ENCODE results near the gene CCAR1. TPM values are rescaled to one million over a fixed set of nuclear protein-coding genes. Genes with fewer than 3 reads are reported as not detected.
"Not testable (repeated sequence)": the region's sequence is repeated elsewhere in the genome, so short reads cannot be mapped to it uniquely, and the experiment has no call there.

Gene CCAR1
- total RNA-seq, 2 donors from 2014 or later, result 30.9 to 68.6 TPM

DNA sequence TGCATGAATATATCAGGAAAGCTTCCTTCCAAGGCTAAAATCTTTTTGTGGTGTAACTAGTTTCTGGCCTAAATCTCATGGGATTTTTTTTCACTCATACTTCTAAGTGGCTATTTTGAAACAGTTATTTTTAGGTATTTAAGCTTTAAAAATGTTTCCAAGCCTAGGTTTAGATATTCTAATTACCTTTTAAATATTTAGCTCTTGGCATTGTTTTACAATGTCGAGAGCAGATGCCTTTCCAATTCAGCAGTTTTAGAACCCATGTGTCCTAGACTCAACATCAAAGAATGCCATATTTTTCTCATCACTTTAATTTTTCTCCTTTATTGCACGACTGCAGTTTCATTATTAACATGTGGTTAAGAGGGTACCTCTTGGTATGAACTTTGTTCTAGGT, 79.2 kb downstream of the CCAR1 start:
- Histone ChIP-seq H3K36me3 (replicated peaks in 1 of 2; ENCODE audit: insufficient read depth in 1 of 2, low read depth in 2 of 2) (no peaks in the 10 kb centered on the region), H3K27ac (no peak overlapping the region), H3K4me1 (no peaks in the 10 kb centered on the region), H3K4me3 (no peak overlapping the region), H3K9me3 (no peaks in the 10 kb centered on the region), H3K27me3 (no peaks in the 10 kb centered on the region)
- no peak for DNase-seq
- no peak for ATAC-seq
- 82 to 89% methylated on average over 2 of the region's 2 CpGs for WGBS, 2 donors
- TF ChIP-seq POLR2A (IDR thresholded peaks at IDR 0.05), result no peak
- TF ChIP-seq, protein P1, sequence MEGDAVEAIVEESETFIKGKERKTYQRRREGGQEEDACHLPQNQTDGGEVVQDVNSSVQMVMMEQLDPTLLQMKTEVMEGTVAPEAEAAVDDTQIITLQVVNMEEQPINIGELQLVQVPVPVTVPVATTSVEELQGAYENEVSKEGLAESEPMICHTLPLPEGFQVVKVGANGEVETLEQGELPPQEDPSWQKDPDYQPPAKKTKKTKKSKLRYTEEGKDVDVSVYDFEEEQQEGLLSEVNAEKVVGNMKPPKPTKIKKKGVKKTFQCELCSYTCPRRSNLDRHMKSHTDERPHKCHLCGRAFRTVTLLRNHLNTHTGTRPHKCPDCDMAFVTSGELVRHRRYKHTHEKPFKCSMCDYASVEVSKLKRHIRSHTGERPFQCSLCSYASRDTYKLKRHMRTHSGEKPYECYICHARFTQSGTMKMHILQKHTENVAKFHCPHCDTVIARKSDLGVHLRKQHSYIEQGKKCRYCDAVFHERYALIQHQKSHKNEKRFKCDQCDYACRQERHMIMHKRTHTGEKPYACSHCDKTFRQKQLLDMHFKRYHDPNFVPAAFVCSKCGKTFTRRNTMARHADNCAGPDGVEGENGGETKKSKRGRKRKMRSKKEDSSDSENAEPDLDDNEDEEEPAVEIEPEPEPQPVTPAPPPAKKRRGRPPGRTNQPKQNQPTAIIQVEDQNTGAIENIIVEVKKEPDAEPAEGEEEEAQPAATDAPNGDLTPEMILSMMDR (IDR thresholded peaks at IDR 0.05), result no peak
- intact Hi-C loops (cut with DNase I), result no loop called here

DNA sequence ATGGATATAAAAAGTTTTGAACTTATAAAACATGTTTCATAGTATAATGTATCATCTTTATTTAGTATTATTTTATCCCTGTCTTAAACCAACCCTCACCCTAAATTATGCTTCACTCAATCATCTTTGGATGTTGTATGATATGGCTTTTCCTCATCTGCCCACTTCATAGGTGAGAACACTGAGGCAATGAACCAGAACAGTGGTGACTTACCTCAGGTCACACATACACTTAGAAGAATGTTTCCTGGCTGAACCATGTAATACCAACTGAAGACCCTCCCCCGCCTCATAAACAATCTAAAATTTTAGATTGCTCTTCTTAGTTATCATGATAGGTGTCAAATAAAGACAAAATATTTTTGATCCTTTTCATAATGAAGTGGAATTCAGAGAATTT, 83.7 kb downstream of the CCAR1 start:
- intact Hi-C loops (cut with DNase I), result no loop called here
- DNase-seq (no peak), ATAC-seq (no peak)
- WGBS, 2 donors, result 100% methylated on average over 1 of the region's 1 CpG
- Histone ChIP-seq H3K27me3 (no peaks in the 10 kb centered on the region), H3K36me3 (replicated peaks in 1 of 2; ENCODE audit: insufficient read depth in 1 of 2, low read depth in 2 of 2) (no peaks in the 10 kb centered on the region), H3K27ac (no peak overlapping the region), H3K9me3 (no peaks in the 10 kb centered on the region), H3K4me3 (no peak overlapping the region), H3K4me1 (no peaks in the 10 kb centered on the region)
- TF ChIP-seq, protein P1 (IDR thresholded peaks at IDR 0.05), result no peak

DNA sequence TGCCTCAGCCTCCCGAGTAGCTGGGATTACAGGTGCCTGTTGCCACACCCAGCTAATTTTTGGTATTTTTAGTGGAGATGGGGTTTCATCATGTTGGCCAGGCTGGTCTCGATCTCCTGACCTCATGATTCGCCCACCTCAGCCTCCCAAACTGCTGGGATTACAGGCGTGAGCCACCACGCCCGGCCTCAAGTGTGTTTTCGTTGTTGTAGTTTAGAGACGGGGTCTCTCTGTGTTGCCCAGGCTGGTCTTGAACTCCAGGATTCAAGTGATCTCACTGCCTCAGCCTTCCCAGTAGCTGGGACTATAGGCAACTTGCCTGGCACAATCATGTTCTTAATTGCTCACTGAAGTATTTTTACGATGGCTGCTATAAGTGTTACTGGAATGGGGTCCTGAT, 89.8 kb downstream of the CCAR1 start:
- H3K4me1 ChIP-seq; H3K4me3 ChIP-seq; H3K27ac ChIP-seq; H3K9me3 ChIP-seq; ATAC-seq; DNase-seq; H3K36me3 ChIP-seq (replicated peaks in 1 of 2; ENCODE audit: insufficient read depth in 1 of 2, low read depth in 2 of 2); intact Hi-C loops (cut with DNase I); H3K27me3 ChIP-seq: not testable (repeated sequence)
- WGBS, 2 donors, result 77 to 81% methylated on average over 9 of the region's 9 CpGs

DNA sequence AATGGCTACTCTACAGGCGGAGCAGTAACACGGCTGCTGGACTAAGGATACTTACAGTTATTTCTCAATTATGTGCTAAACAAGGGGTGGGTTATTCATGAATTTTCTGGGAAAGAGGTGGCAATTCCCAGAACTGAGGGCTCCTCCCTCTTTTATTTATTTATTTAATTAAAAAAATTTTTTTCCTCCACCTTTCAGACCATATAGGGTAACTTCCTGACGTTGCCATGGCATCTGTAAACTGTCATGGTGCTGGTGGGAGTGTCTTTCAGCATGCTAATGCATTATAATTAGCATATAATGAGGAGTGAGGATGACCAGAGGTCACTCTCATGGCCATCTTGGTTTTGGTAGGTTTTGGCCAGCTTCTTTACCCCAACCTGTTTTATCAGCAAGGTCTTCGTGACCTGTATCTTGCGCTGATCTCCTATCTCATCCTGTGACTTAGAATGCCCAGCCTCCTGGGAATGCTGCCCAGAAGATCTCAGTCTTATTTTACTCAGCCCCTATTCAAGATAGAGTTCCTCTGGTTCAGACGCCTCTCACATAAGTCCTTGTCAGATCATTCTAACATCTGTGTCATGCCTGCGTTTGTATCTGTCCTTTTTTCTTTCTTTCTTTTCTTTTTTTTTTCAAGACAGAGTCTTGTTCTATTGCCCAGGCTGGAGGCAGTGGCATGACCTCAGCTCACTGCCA, 90.4 kb downstream of the CCAR1 start:
- H3K4me3 ChIP-seq, result no peak overlapping the region
- H3K9me3 ChIP-seq, result no peaks in the 10 kb centered on the region
- H3K27ac ChIP-seq, result no peak overlapping the region
- 66 to 79% methylated on average over 7 of the region's 7 CpGs for WGBS, 2 donors
- H3K27me3 ChIP-seq, result no peaks in the 10 kb centered on the region
- DNase-seq (no peak), ATAC-seq (no peak)
- no peaks in the 10 kb centered on the region for H3K36me3 ChIP-seq (replicated peaks in 1 of 2; ENCODE audit: insufficient read depth in 1 of 2, low read depth in 2 of 2)
- TF ChIP-seq, protein P1 (IDR thresholded peaks at IDR 0.05), result no peak
- no peak for TF ChIP-seq POLR2A (IDR thresholded peaks at IDR 0.05)
- intact Hi-C loops (cut with DNase I), result no loop called here
- H3K4me1 ChIP-seq, result no peaks in the 10 kb centered on the region

DNA sequence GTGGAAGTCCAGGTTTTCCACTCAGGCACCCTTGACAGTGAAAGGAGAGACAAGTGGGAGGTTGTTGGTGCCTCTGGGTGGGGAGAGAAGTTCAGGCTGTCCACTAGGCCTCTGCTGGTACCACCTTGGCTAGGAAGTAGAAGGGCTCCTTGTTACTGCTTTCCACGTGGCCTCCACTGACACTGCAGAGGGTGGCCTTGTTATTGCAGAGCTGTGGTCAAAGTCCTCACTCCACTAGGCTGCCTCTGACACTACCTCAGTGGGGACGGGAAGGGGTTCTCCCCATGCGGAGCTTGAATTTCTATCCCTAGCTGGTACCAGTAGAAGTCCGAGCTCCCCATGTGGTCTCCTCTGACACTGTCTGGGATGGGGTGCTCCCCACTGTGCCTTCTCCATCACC, 91.4 kb downstream of the CCAR1 start:
- TF ChIP-seq, protein P1 (IDR thresholded peaks at IDR 0.05), result no peak
- TF ChIP-seq POLR2A (IDR thresholded peaks at IDR 0.05), result no peak
- intact Hi-C loops (cut with DNase I), result no loop called here
- WGBS, 2 donors, result 91 to 100% methylated on average over 1 to 4 of the region's 4 CpGs

More for the DNA sequence above, 91.4 kb downstream of the CCAR1 start:
- Histone ChIP-seq H3K9me3 (no peaks in the 10 kb centered on the region), H3K4me3 (no peak overlapping the region), H3K27ac (no peak overlapping the region), H3K36me3 (replicated peaks in 1 of 2; ENCODE audit: insufficient read depth in 1 of 2, low read depth in 2 of 2) (no peaks in the 10 kb centered on the region), H3K27me3 (no peaks in the 10 kb centered on the region), H3K4me1 (no peaks in the 10 kb centered on the region)
- ATAC-seq (no peak), DNase-seq (no peak)
